GM18861 (cell line): ENCODE data around the gene C1QTNF4.
"Not testable (repeated sequence)": the region's sequence is repeated elsewhere in the genome, so short reads cannot be mapped to it uniquely, and the experiment has no call there.

Source experiments
- ATAC-seq: cut with Tn5 transposase; IDR thresholded peaks from one replicate; pipeline ENCODE4 v1.9.1; 2021; ENCODE audit not compliant: unreplicated experiment

The C1QTNF4 gene

GRCh38 chr11:47569646-47570045, 24.6 kb downstream of the C1QTNF4 start:
- ATAC-seq: no peak

- ATAC-seq: no peak
Observed at GRCh38 chr11:47566149-47566698, 28.0 kb downstream of the C1QTNF4 start.

GRCh38 chr11:47565340-47566148, 28.7 kb downstream of the C1QTNF4 start, which contains the start of gene PTPMT1:
PTPMT1 (plus strand) TSS chr11:47565599; CDS start chr11:47565623, 24 bp downstream.
- ATAC-seq: peak; percentile 87

- no peak for ATAC-seq
Observed at GRCh38 chr11:47564933-47565339, 29.3 kb downstream of the C1QTNF4 start.

- not testable (repeated sequence) for ATAC-seq
Observed at GRCh38 chr11:47564366-47564765, 29.8 kb downstream of the C1QTNF4 start.

- ATAC-seq: not testable (repeated sequence)
Observed at GRCh38 chr11:47562393-47562792, 31.8 kb downstream of the C1QTNF4 start.

GRCh38 chr11:47560426-47560825, 33.8 kb downstream of the C1QTNF4 start:
- no peak for ATAC-seq

GRCh38 chr11:47558695-47559094, 35.5 kb downstream of the C1QTNF4 start:
- ATAC-seq: no peak

- not testable (repeated sequence) for ATAC-seq
Observed at GRCh38 chr11:47557004-47557403, 37.2 kb downstream of the C1QTNF4 start.

GRCh38 chr11:47553406-47553743, 40.8 kb downstream of the C1QTNF4 start:
- ATAC-seq: peak; percentile 17

- peak; percentile 92 for ATAC-seq
Observed at GRCh38 chr11:47552566-47553405, 41.4 kb downstream of the C1QTNF4 start, which contains the start of gene CELF1. CELF1 (minus strand) TSS chr11:47553132; CDS start chr11:47499523, 53,609 bp downstream.

GRCh38 chr11:47552056-47552565, 42.1 kb downstream of the C1QTNF4 start:
- ATAC-seq: no peak

- peak; percentile 29 for ATAC-seq
Observed at GRCh38 chr11:47551086-47551485, 43.1 kb downstream of the C1QTNF4 start.

GRCh38 chr11:47550288-47551047, 43.7 kb downstream of the C1QTNF4 start:
- no peak for ATAC-seq

- not testable (repeated sequence) for ATAC-seq
Observed at GRCh38 chr11:47546274-47546673, 47.9 kb downstream of the C1QTNF4 start.

GRCh38 chr11:47545298-47545697, 48.9 kb downstream of the C1QTNF4 start:
- ATAC-seq: no peak

GRCh38 chr11:47541070-47541469, 53.1 kb downstream of the C1QTNF4 start:
- no peak for ATAC-seq

GRCh38 chr11:47539681-47540039, 54.6 kb downstream of the C1QTNF4 start:
- no peak for ATAC-seq
